Neuronal stem cell (in vitro differentiated cells): Measurements from ENCODE around the gene RPN1.

Experiments
- DNase-seq: peaks from one replicate; pipeline ENCODE4 v3.0.0-alpha.2; 2013; ENCODE audit warnings: low spot score
- H2AFZ ChIP-seq: one replicate; pipeline ENCODE4 v1.6.1; 2013; ENCODE audit warnings: mild to moderate bottlenecking, low read length, inconsistent platforms
- H2AK5ac ChIP-seq: 2 replicates; pipeline ENCODE4 v1.6.1; 2013; ENCODE audit warnings: low read depth, mild to moderate bottlenecking, inconsistent platforms, low read length, moderate library complexity, mixed read lengths
- H2BK120ac ChIP-seq: 2 replicates; pipeline ENCODE4 v1.6.1; 2013; ENCODE audit warnings: low read depth, mild to moderate bottlenecking, inconsistent platforms, low read length, moderate library complexity, mixed read lengths
- H2BK12ac ChIP-seq: one replicate; pipeline ENCODE4 v1.6.1; 2013; ENCODE audit warnings: low read length, inconsistent platforms
- H2BK15ac ChIP-seq: 2 replicates; pipeline ENCODE4 v1.6.1; 2013; ENCODE audit warnings: mild to moderate bottlenecking, low read length, inconsistent platforms, mixed read lengths
- H2BK5ac ChIP-seq: one replicate; pipeline ENCODE4 v1.6.1; 2013; ENCODE audit warnings: inconsistent platforms, mild to moderate bottlenecking, low read length, moderate library complexity
- H3K14ac ChIP-seq: one replicate; pipeline ENCODE4 v1.6.1; 2013; ENCODE audit warnings: low read length, inconsistent platforms
- H3K18ac ChIP-seq: 2 replicates; pipeline ENCODE4 v1.6.1; 2013; ENCODE audit warnings: low read length, inconsistent platforms
- H3K23ac ChIP-seq: 2 replicates; pipeline ENCODE4 v1.6.1; 2013; ENCODE audit warnings: low read depth, mild to moderate bottlenecking, mixed read lengths, low read length, inconsistent platforms; ENCODE audit not compliant: poor library complexity
- H3K27ac ChIP-seq: replicated peaks from 3 replicates; pipeline ENCODE4 v1.5.1; 2013; ENCODE audit warnings: low read length, inconsistent platforms
- H3K27me3 ChIP-seq, 3 experiments: 2 replicates each; pipeline ENCODE4 v1.6.1; 2013; ENCODE audit warnings: low read length in 3 of 3, mild to moderate bottlenecking in 2 of 3, inconsistent platforms in 1 of 3, low read depth in 1 of 3, mixed read lengths in 1 of 3, moderate library complexity in 1 of 3; ENCODE audit not compliant: control insufficient read depth in 3 of 3, insufficient read depth in 3 of 3
- H3K36me3 ChIP-seq, 2 donors: replicated peaks in 1 of 2; 2 replicates each; pipeline ENCODE4 v1.6.1; 2013; ENCODE audit warnings: low read length in 2 of 2; ENCODE audit not compliant: control insufficient read depth in 2 of 2, insufficient read depth in 2 of 2
- H3K4ac ChIP-seq: 2 replicates; pipeline ENCODE4 v1.6.1; 2013; ENCODE audit warnings: inconsistent platforms, mild to moderate bottlenecking, low read length, moderate library complexity
- H3K4me1 ChIP-seq, 2 donors: 1 replicate in 1 of 2; 2 replicates in 1 of 2; pipeline ENCODE4 v1.6.1; 2013; ENCODE audit warnings: low read length in 2 of 2, low read depth in 1 of 2; ENCODE audit not compliant: control insufficient read depth in 2 of 2, insufficient read depth in 1 of 2
- H3K4me2 ChIP-seq: one replicate; pipeline ENCODE4 v1.6.1; 2013; ENCODE audit warnings: mild to moderate bottlenecking, low read length, inconsistent platforms; ENCODE audit not compliant: insufficient read depth, poor library complexity, severe bottlenecking
- H3K4me3 ChIP-seq, 2 donors: 2 replicates each; pipeline ENCODE4 v1.5.1; 2013; ENCODE audit warnings: low read length in 2 of 2, mild to moderate bottlenecking in 2 of 2, inconsistent platforms in 1 of 2, moderate library complexity in 1 of 2
- H3K79me1 ChIP-seq: one replicate; pipeline ENCODE4 v1.6.1; 2013; ENCODE audit warnings: low read depth, mild to moderate bottlenecking, inconsistent platforms, low read length, moderate library complexity
- H3K9ac ChIP-seq: one replicate; pipeline ENCODE4 v1.6.1; 2013; ENCODE audit warnings: mild to moderate bottlenecking, low read depth, low read length, inconsistent platforms; ENCODE audit not compliant: poor library complexity
- H3K9me3 ChIP-seq, 2 donors: replicated peaks in 1 of 2; 2 replicates each; pipeline versions ENCODE3 to v1.6.1; 2013; ENCODE audit warnings: low read length in 2 of 2, mild to moderate bottlenecking in 2 of 2, inconsistent platforms in 1 of 2, low read depth in 1 of 2, mixed read lengths in 1 of 2, moderate library complexity in 1 of 2; ENCODE audit not compliant: control insufficient read depth in 2 of 2, insufficient read depth in 1 of 2
- H4K8ac ChIP-seq: one replicate; pipeline ENCODE4 v1.6.1; 2013; ENCODE audit warnings: low read depth, mild to moderate bottlenecking, inconsistent platforms, low read length, moderate library complexity
- H4K91ac ChIP-seq: one replicate; pipeline ENCODE4 v1.6.1; 2013; ENCODE audit warnings: low read length, low read depth, mild to moderate bottlenecking, inconsistent platforms; ENCODE audit not compliant: poor library complexity
- WGBS, 2 donors: extraction: QIAGEN DNeasy Blood & Tissue Kit; methylation state at CpG; one replicate each; pipeline ENCODE4 v1.1.7; 2013; ENCODE audit warnings: missing lambda C conversion rate in 2 of 2, mixed read lengths in 1 of 2; ENCODE audit not compliant: insufficient read length in 2 of 2, insufficient replicate concordance in 1 of 2; ENCODE audit errors: extremely low coverage in 2 of 2; 5-methylcytosine and 5-hydroxymethylcytosine counted together

RPN1 gene

GRCh38 chr3:128605091-128606046 is 45.2 kb downstream of the RPN1 start:
- WGBS, 2 donors = no CpG with 5 or more reads among the region's 11 CpGs
- H2BK5ac ChIP-seq = no peak overlapping the region
- H3K4me2 ChIP-seq = no peak overlapping the region
- H3K18ac ChIP-seq = no peak overlapping the region
- no peak overlapping the region for H4K91ac ChIP-seq
- peaks cover 0 to 3% of the 10 kb centered on the region in 2 donors for H3K4me1 ChIP-seq
- no peak overlapping the region for H3K23ac ChIP-seq
- peaks cover 2 to 3% of the 10 kb centered on the region in 2 donors for H3K36me3 ChIP-seq
- H4K8ac ChIP-seq = no peak overlapping the region
- no peak overlapping the region for H2AFZ ChIP-seq
- peak overlapping the region; percentile 51 for H3K9ac ChIP-seq
- H2BK120ac ChIP-seq = no peak overlapping the region
- no peak overlapping the region for H2BK15ac ChIP-seq
- H3K4me3 ChIP-seq = no peak overlapping the region
- H3K27me3 ChIP-seq = peaks cover 0 to 8% (median 0%) of the 10 kb centered on the region in 3 experiments
- H2AK5ac ChIP-seq = no peak overlapping the region
- no peak for DNase-seq
- no peak overlapping the region for H3K14ac ChIP-seq
- peaks cover 3% of the 10 kb centered on the region for H3K79me1 ChIP-seq
- H3K4ac ChIP-seq = no peak overlapping the region
- no peak overlapping the region for H3K27ac ChIP-seq
- no peak overlapping the region for H2BK12ac ChIP-seq
- H3K9me3 ChIP-seq = no peaks in the 10 kb centered on the region

DNA sequence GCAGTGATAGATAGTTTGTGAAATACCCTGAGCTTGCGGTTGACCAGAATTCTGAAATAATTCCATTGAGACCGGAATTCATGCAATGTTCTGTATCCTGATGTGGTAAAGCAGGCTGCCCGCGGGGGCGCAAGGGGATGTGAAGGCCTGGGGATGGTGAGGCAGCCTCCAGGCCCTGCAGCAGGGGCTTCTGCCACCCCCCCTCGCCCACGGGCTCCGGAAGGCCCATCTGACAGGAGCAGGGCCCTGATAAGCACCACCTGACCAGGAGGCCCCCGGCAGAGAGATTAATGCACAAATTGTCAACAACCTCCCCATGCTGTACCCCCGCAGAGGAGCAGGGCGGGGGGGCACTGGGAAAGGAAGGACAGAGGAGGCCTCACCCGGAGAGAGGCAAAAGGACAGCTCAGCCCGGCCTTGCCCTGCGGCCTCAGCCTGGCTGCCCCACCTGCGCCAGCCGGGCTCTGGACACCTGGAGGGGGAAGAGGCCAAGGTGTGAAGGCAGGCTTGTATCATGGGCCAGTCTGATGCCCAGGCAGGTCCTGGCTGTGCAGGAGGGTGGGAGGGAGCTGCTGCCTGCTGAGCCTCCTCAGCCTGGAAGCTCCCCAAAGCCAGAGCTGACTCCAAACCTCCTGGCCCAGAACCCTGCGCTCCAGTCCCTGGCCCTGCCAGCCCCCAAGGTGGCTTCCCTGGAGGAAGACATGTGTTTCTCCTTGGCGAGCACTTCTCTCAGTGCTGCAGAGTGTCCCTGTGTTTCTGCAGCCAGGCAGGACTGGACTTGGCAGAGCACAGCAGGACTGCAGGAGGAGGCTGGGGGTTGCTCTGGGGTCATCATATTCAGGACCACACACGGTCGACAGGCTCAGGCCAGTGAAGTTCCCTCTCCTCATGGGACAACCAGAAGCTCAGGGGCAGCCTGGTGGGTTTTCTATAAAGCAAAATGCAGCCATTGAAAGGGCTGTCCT is 46.5 kb downstream of the RPN1 start:
- WGBS, 2 donors = no CpG with 5 or more reads among the region's 20 CpGs
- peak overlapping the region; percentile 14 for H3K9ac ChIP-seq
- no peak overlapping the region for H3K4ac ChIP-seq
- H3K18ac ChIP-seq = peak overlapping the region; percentile 27
- H4K91ac ChIP-seq = no peak overlapping the region
- DNase-seq = no peak
- H3K4me2 ChIP-seq = no peak overlapping the region
- no peak overlapping the region for H2BK15ac ChIP-seq
- H3K23ac ChIP-seq = peak overlapping the region; percentile 65
- H2AFZ ChIP-seq = no peak overlapping the region
- peaks cover 0 to 3% of the 10 kb centered on the region in 2 donors for H3K4me1 ChIP-seq
- no peaks in the 10 kb centered on the region for H3K36me3 ChIP-seq
- H2AK5ac ChIP-seq = peak overlapping the region; percentile 20
- H3K79me1 ChIP-seq = peaks cover 3% of the 10 kb centered on the region
- no peaks in the 10 kb centered on the region for H3K9me3 ChIP-seq
- H3K27ac ChIP-seq = no peak overlapping the region
- H2BK120ac ChIP-seq = no peak overlapping the region
- no peak overlapping the region for H3K4me3 ChIP-seq
- peaks cover 0 to 8% (median 0%) of the 10 kb centered on the region in 3 experiments for H3K27me3 ChIP-seq
- peak overlapping the region; percentile 71 for H3K14ac ChIP-seq
- H2BK12ac ChIP-seq = no peak overlapping the region
- no peak overlapping the region for H4K8ac ChIP-seq
- H2BK5ac ChIP-seq = peak overlapping the region; percentile 66

DNA sequence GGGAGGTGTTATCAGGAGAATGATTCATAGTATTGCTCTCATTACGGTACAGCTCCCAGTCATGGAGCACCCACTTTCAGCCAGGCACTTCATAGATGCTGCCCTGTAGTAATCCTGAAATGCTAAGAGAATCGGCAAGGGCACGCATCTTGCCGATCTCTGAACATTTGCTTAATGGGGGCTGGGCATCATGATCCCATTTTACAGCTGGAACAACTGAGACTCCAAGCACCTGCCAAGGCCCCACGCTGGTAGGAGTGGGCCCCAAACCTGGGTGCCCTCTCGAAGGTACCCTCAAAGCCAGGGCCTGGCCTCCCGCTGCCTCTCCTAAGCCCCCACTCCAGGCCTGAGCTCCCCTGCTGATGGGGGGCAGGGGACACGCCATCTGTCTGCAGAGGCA is 47.3 kb downstream of the RPN1 start:
- Histone ChIP-seq H3K23ac (no peak overlapping the region), H3K4me2 (no peak overlapping the region), H3K79me1 (peaks cover 3% of the 10 kb centered on the region), H2AFZ (no peak overlapping the region), H3K4me1 (peaks cover 0 to 2% of the 10 kb centered on the region in 2 donors), H2AK5ac (no peak overlapping the region), H4K8ac (no peak overlapping the region), H2BK15ac (no peak overlapping the region), H3K14ac (no peak overlapping the region), H2BK12ac (no peak overlapping the region), H3K27me3 (peaks cover 0 to 8% (median 0%) of the 10 kb centered on the region in 3 experiments), H3K9me3 (no peaks in the 10 kb centered on the region), H2BK120ac (no peak overlapping the region), H3K27ac (no peak overlapping the region), H3K9ac (no peak overlapping the region), H2BK5ac (peak overlapping the region; percentile 66), H3K18ac (no peak overlapping the region), H3K4ac (no peak overlapping the region), H3K4me3 (no peak overlapping the region), H3K36me3 (no peaks in the 10 kb centered on the region), H4K91ac (no peak overlapping the region)
- no CpG with 5 or more reads among the region's 8 CpGs for WGBS, 2 donors
- DNase-seq = no peak
